Mammary epithelial cell (primary cell): ENCODE results near the gene COG2.

ENCODE experiments used
- CTCF ChIP-seq, 2 donors: IDR thresholded peaks in 1 of 2; conservative IDR thresholded peaks in 1 of 2; 2 replicates each; pipeline ENCODE4 v1.5.1; 2011 to 2012; ENCODE audit warnings: inconsistent platforms in 2 of 2, low read length in 2 of 2, mild to moderate bottlenecking in 2 of 2, control low read depth in 1 of 2, low read depth in 1 of 2; ENCODE audit not compliant: insufficient read depth in 1 of 2; ENCODE audit errors: extremely low read depth in 1 of 2
- EZH2 ChIP-seq: IDR thresholded peaks from 2 replicates; pipeline ENCODE4 v1.6.1; 2012; ENCODE audit warnings: low read length, inconsistent platforms, borderline replicate concordance

- no peak for TF ChIP-seq CTCF (conservative IDR thresholded peaks at IDR 0.05 in 1 of 2, IDR thresholded peaks at IDR 0.05 in 1 of 2; ENCODE audit: extremely low read depth in 1 of 2, insufficient read depth in 1 of 2, low read depth in 1 of 2, low read length in 2 of 2)
- no peak for TF ChIP-seq EZH2
Measured at GRCh38 chr1:230703679-230704385, 61.6 kb downstream of the COG2 start.
